IMR-90 (cell line): ENCODE measurements around the gene DDC. TPM values are rescaled to one million over a fixed set of nuclear protein-coding genes. Genes with fewer than 3 reads are reported as not detected.

Experiments
- ATAC-seq: fragments of 200-7000 bp; cut with Tn5 transposase; 2 replicates; pipeline ENCODE4 v1.9.1; 2020; ENCODE audit warnings: low read depth, mild to moderate bottlenecking, moderate library complexity
- BruUV-seq: library from RNA; stranded (reverse); fragments of 400-500 nt; replicated peaks from 2 replicates; lab custom pipeline; 2021; lab: Mats Ljungman, UMichigan
- CTCF ChIA-PET: fragments of 300-600 bp; formaldehyde crosslinking; extraction: SDS; loops from one replicate; lab custom pipeline; 2021; ENCODE audit warnings: antibody characterized with exemption; lab: Yijun Ruan, JAX
- POLR2A ChIA-PET: fragments of 300-600 bp; sonication (Branson Sonifier 250); formaldehyde crosslinking; loops from one replicate; lab custom pipeline; 2022; ENCODE audit warnings: antibody characterized with exemption; ENCODE audit not compliant: unreplicated experiment; lab: Charles Lee
- DNase-seq: peaks from one replicate; pipeline ENCODE4 v3.0.0; 2013
- H2AFZ ChIP-seq: replicated peaks from 2 replicates; pipeline ENCODE3; 2013; ENCODE audit warnings: low read length, mild to moderate bottlenecking; ENCODE audit not compliant: poor library complexity
- H2AK5ac ChIP-seq: 2 replicates; pipeline ENCODE4 v1.6.1; 2013; ENCODE audit warnings: low read depth, low read length, inconsistent platforms
- H2AK9ac ChIP-seq: replicated peaks from 2 replicates; pipeline ENCODE3; 2013; ENCODE audit warnings: mild to moderate bottlenecking, low read depth, low read length, moderate library complexity; ENCODE audit not compliant: poor library complexity
- H2BK120ac ChIP-seq: 2 replicates; pipeline ENCODE4 v1.6.1; 2013; ENCODE audit warnings: low read depth, low read length, inconsistent platforms
- H2BK15ac ChIP-seq: 3 replicates; pipeline ENCODE4 v1.6.1; 2013; ENCODE audit warnings: low read depth, low read length, inconsistent platforms
- H2BK20ac ChIP-seq: 2 replicates; pipeline ENCODE4 v1.6.1; 2013; ENCODE audit warnings: low read depth, mild to moderate bottlenecking, inconsistent platforms, low read length, moderate library complexity
- H2BK5ac ChIP-seq: 2 replicates; pipeline ENCODE4 v1.6.1; 2013; ENCODE audit warnings: mild to moderate bottlenecking, low read depth, low read length, inconsistent platforms; ENCODE audit not compliant: poor library complexity, severe bottlenecking
- H3K14ac ChIP-seq: replicated peaks from 2 replicates; pipeline ENCODE4 v1.6.1; 2013; ENCODE audit warnings: low read depth, low read length, inconsistent platforms
- H3K18ac ChIP-seq: 2 replicates; pipeline ENCODE4 v1.6.1; 2013; ENCODE audit warnings: low read depth, low read length, control low read depth
- H3K23ac ChIP-seq: 2 replicates; pipeline ENCODE4 v1.6.1; 2013; ENCODE audit warnings: low read depth, low read length, inconsistent platforms
- H3K27ac ChIP-seq: 2 replicates; pipeline ENCODE4 v1.5.1; 2013; ENCODE audit warnings: mild to moderate bottlenecking, control low read depth, low read length; ENCODE audit not compliant: insufficient read depth
- H3K27me3 ChIP-seq: 2 replicates; pipeline ENCODE4 v1.6.1; 2013; ENCODE audit warnings: low read length; ENCODE audit not compliant: control insufficient read depth, insufficient read depth
- H3K36me3 ChIP-seq: 2 replicates; pipeline ENCODE4 v1.6.1; 2013; ENCODE audit warnings: low read length, mixed read lengths; ENCODE audit not compliant: control insufficient read depth, insufficient read depth
- H3K4ac ChIP-seq: 2 replicates; pipeline ENCODE4 v1.6.1; 2013; ENCODE audit warnings: low read depth, low read length, inconsistent platforms
- H3K4me1 ChIP-seq: 2 replicates; pipeline ENCODE4 v1.6.1; 2013; ENCODE audit warnings: low read length, mixed read lengths; ENCODE audit not compliant: control insufficient read depth, insufficient read depth
- H3K4me2 ChIP-seq: 2 replicates; pipeline ENCODE4 v1.6.1; 2013; ENCODE audit warnings: low read depth, mild to moderate bottlenecking, control low read depth, low read length, moderate library complexity
- H3K4me3 ChIP-seq: 2 replicates; pipeline ENCODE4 v1.5.1; 2013; ENCODE audit warnings: low read depth, mild to moderate bottlenecking, control low read depth, low read length, moderate library complexity; ENCODE audit not compliant: insufficient read depth
- H3K56ac ChIP-seq: 2 replicates; pipeline ENCODE4 v1.6.1; 2013; ENCODE audit warnings: low read length, inconsistent platforms; ENCODE audit not compliant: insufficient read depth; ENCODE audit errors: extremely low read depth
- H3K79me1 ChIP-seq, 2 experiments: 2 replicates each; pipeline ENCODE4 v1.6.1; 2013; ENCODE audit warnings: low read length in 2 of 2, inconsistent platforms in 1 of 2, low read depth in 1 of 2
- H3K9ac ChIP-seq: 2 replicates; pipeline ENCODE4 v1.6.1; 2013; ENCODE audit warnings: low read depth, low read length, control low read depth
- H3K9me1 ChIP-seq: 2 replicates; pipeline ENCODE4 v1.6.1; 2013; ENCODE audit warnings: low read length, inconsistent platforms; ENCODE audit not compliant: insufficient read depth
- H3K9me3 ChIP-seq: 2 replicates; pipeline ENCODE4 v1.6.1; 2013; ENCODE audit warnings: low read length; ENCODE audit not compliant: control insufficient read depth, insufficient read depth
- H4K20me1 ChIP-seq: 2 replicates; pipeline ENCODE4 v1.6.1; 2013; ENCODE audit warnings: low read length, inconsistent platforms; ENCODE audit not compliant: insufficient read depth
- H4K5ac ChIP-seq: 2 replicates; pipeline ENCODE4 v1.6.1; 2013; ENCODE audit warnings: mild to moderate bottlenecking, low read depth, low read length, control low read depth
- H4K8ac ChIP-seq, 2 experiments: 2 replicates each; pipeline ENCODE4 v1.6.1; 2013; ENCODE audit warnings: low read depth in 2 of 2, low read length in 2 of 2, control low read depth in 1 of 2, inconsistent platforms in 1 of 2
- H4K91ac ChIP-seq: 2 replicates; pipeline ENCODE4 v1.6.1; 2013; ENCODE audit warnings: low read depth, low read length, inconsistent platforms; ENCODE audit not compliant: insufficient read depth
- FOS ChIP-seq: fragments of 150-350 bp; IDR thresholded peaks from 2 replicates; pipeline ENCODE4 v1.6.1; 2016; ENCODE audit warnings: low read depth, low read length
- MXI1 ChIP-seq: IDR thresholded peaks from 2 replicates; pipeline ENCODE4 v1.6.1; 2012; ENCODE audit warnings: low read depth, mild to moderate bottlenecking, low read length, moderate library complexity, borderline replicate concordance
- NFE2L2 ChIP-seq: fragments of 150-350 bp; IDR thresholded peaks from 2 replicates; pipeline ENCODE4 v1.6.1; 2016; ENCODE audit warnings: low read depth, mild to moderate bottlenecking, low read length
- RCOR1 ChIP-seq: IDR thresholded peaks from 2 replicates; pipeline ENCODE4 v1.6.1; 2012; ENCODE audit warnings: mild to moderate bottlenecking, low read length, improper control_type of control experiment; ENCODE audit not compliant: insufficient replicate concordance
- WGBS, 2 experiments: methylation state at CpG; one replicate each; pipeline versions ENCODE4 v1.1.5 to v1.1.7; 2013; ENCODE audit warnings: missing lambda C conversion rate in 2 of 2; ENCODE audit not compliant: insufficient read length in 1 of 2; ENCODE audit errors: extremely low coverage in 2 of 2; 5-methylcytosine and 5-hydroxymethylcytosine counted together
- dilution Hi-C: fragments of 300-500 bp; cut with HindIII; formaldehyde crosslinking; loops from one replicate; pipeline ENCODE4 v1.14.3; 2018; ENCODE audit warnings: low sequenced_read_pairs; ENCODE audit not compliant: unreplicated experiment
- in situ Hi-C: fragments of 300-500 bp; cut with MboI; formaldehyde crosslinking; loops from 3 replicates; pipeline ENCODE4 v1.14.3; 2019; ENCODE audit warnings: low sequenced_read_pairs, inconsistent platforms, mixed read lengths
- intact Hi-C: fragments of 100-400 bp; cut with micrococcal nuclease; formaldehyde crosslinking; loops from 2 replicates; pipeline ENCODE4 v1.10.0; 2022
- polyA plus RNA-seq, 3 experiments: library from polyadenylated mRNA; depleted of rRNA; stranded (reverse); fragments of >200 nt; gene quantifications; 2 replicates each; pipeline ENCODE4 v1.2.3, GENCODE V29; 2012; ENCODE audit warnings: low replicate concordance in 1 of 3
- total RNA-seq: library from RNA; depleted of rRNA; stranded (reverse); fragments of >200 nt; gene quantifications from 2 replicates; pipeline ENCODE4 v1.2.3, GENCODE V29; 2012
- TF ChIP-seq, protein P1 (sequence below): conservative IDR thresholded peaks from 2 replicates; pipeline ENCODE4 v1.5.1; 2012; ENCODE audit warnings: mild to moderate bottlenecking, low read depth, low read length, improper control_type of control experiment

Gene DDC
- total and polyA plus RNA-seq, 2 of the 4 experiments (the other 2 are of a cell fraction): not detected

DNA sequence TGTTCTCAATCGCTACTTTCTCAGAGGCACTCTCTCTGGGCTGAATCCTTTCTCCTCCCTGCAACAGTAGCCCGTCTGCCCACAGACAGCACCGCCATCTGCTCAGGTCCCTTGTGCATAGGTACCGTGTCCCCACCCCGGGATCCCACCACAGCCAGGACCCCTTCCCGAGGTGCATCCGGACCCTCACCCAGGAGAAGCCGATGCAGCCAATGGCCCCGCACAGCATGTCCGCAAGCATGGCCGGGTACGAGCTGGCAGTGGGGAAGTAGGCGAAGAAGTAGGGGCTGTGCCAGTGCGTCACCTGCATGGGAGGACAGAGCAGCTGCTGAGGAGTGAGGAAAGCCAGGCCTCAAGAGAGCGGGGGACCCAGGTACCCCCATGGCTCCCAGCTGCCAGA is 25.5 kb downstream of the DDC start:
- Histone ChIP-seq H3K9me1 (no peaks in the 10 kb centered on the region), H2BK120ac (no peak overlapping the region), H3K23ac (no peak overlapping the region), H2AFZ (no peak overlapping the region), H3K27me3 (peaks cover 16% of the 10 kb centered on the region), H2AK5ac (no peak overlapping the region), H4K20me1 (no peaks in the 10 kb centered on the region), H3K4me3 (no peak overlapping the region), H3K4me1 (peaks cover under 1% of the 10 kb centered on the region), H3K4me2 (no peak overlapping the region), H3K14ac (no peak overlapping the region), H2AK9ac (no peak overlapping the region), H2BK20ac (no peak overlapping the region), H3K18ac (no peak overlapping the region), H4K91ac (no peak overlapping the region), H3K9me3 (no peaks in the 10 kb centered on the region), H4K5ac (no peak overlapping the region), H3K79me1 (no peaks in the 10 kb centered on the region), H3K27ac (no peak overlapping the region), H3K9ac (no peak overlapping the region), H3K36me3 (no peaks in the 10 kb centered on the region), H3K4ac (no peak overlapping the region), H4K8ac (no peak overlapping the region), H2BK15ac (no peak overlapping the region), H3K56ac (no peak overlapping the region), H2BK5ac (no peak overlapping the region)
- DNase-seq: no peak
- 93% methylated on average over 3 of the region's 15 CpGs; no CpG with 5 or more reads in 1 of the 2 experiments for WGBS, 2 experiments
- intact Hi-C loops (no loop called here), in situ Hi-C loops (no loop called here), dilution Hi-C loops (no loop called here)
- ChIA-PET POLR2A (no interaction called here), CTCF (no interaction called here)
- TF ChIP-seq FOS (no peak), MXI1 (no peak), RCOR1 (no peak), NFE2L2 (no peak)
- TF ChIP-seq, protein P1, sequence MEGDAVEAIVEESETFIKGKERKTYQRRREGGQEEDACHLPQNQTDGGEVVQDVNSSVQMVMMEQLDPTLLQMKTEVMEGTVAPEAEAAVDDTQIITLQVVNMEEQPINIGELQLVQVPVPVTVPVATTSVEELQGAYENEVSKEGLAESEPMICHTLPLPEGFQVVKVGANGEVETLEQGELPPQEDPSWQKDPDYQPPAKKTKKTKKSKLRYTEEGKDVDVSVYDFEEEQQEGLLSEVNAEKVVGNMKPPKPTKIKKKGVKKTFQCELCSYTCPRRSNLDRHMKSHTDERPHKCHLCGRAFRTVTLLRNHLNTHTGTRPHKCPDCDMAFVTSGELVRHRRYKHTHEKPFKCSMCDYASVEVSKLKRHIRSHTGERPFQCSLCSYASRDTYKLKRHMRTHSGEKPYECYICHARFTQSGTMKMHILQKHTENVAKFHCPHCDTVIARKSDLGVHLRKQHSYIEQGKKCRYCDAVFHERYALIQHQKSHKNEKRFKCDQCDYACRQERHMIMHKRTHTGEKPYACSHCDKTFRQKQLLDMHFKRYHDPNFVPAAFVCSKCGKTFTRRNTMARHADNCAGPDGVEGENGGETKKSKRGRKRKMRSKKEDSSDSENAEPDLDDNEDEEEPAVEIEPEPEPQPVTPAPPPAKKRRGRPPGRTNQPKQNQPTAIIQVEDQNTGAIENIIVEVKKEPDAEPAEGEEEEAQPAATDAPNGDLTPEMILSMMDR: no peak
- ATAC-seq: no peak
- no TSS peak for BruUV-seq
